Measurements from ENCODE around the gene RNASEH1.

DNA sequence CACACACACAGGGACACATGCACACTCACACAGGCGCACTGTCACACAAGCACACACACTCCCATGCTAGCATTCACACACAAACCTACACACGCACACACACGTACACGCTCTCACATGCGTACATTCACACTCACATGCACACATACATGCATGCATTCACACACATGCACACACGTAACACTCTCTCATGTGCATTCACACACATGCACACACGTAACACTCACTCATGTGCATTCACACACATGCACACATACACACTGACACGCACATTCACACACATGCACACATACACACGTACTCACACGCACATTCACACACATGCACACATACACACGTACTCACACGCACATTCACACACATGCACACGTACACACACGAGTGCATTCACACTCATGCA is 55.1 kb downstream of the RNASEH1 start:
- TF ChIP-seq CTCF (IDR thresholded peaks at IDR 0.05; ENCODE audit: low read depth, low read length, missing input control) = no peak
- TF ChIP-seq FOXA1 (IDR thresholded peaks at IDR 0.05) = no peak
- TF ChIP-seq RXRA (IDR thresholded peaks at IDR 0.05) = no peak
- TF ChIP-seq MAX (IDR thresholded peaks at IDR 0.05) = no peak
- TF ChIP-seq RAD21 (IDR thresholded peaks at IDR 0.05) = no peak
- no peak for TF ChIP-seq TAF1 (conservative IDR thresholded peaks at IDR 0.05)
- TF ChIP-seq ZBTB33 (IDR thresholded peaks at IDR 0.05) = no peak
- no peak for TF ChIP-seq HNF4A (conservative IDR thresholded peaks at IDR 0.05)
- no peak for TF ChIP-seq JUND (IDR thresholded peaks at IDR 0.05)
- TF ChIP-seq REST (IDR thresholded peaks at IDR 0.05) = no peak
- no peak for TF ChIP-seq ATF3 (IDR thresholded peaks at IDR 0.05)
